ENCODE data around the gene SLC19A2. TPM values are rescaled to one million over a fixed set of nuclear protein-coding genes. Genes with fewer than 3 reads are reported as not detected.

Gene SLC19A2
- total RNA-seq, 1 donor from 2014 or later = 14.1 TPM

GRCh38 chr1:169528215-169529067, 42.7 kb upstream of the SLC19A2 start:
- Histone ChIP-seq H3K27me3 (ENCODE audit: insufficient read depth, low read length) (no peaks in the 10 kb centered on the region), H3K9ac (ENCODE audit: low read length) (no peak overlapping the region), H3K4me2 (ENCODE audit: low read length) (no peak overlapping the region), H3K4me1 (ENCODE audit: insufficient read depth, low read length) (peaks cover 6% of the 10 kb centered on the region), H3K27ac (ENCODE audit: low read depth, low read length) (no peak overlapping the region), H3K4me3 (ENCODE audit: insufficient read depth, low read depth, low read length) (no peak overlapping the region), H2AFZ (ENCODE audit: low read depth, low read length) (no peak overlapping the region), H4K20me1 (ENCODE audit: insufficient read depth, low read length) (no peaks in the 10 kb centered on the region), H3K36me3 (ENCODE audit: insufficient read depth, low read length) (no peaks in the 10 kb centered on the region), H3K9me3 (ENCODE audit: insufficient read depth, low read depth, low read length) (no peaks in the 10 kb centered on the region), H3K79me2 (ENCODE audit: insufficient read depth, low read length) (no peaks in the 10 kb centered on the region)
- Mint-ChIP-seq H3K27ac (ENCODE audit: unreplicated experiment) (no peak overlapping the region), H3K9me3 (ENCODE audit: unreplicated experiment) (peaks cover 2% of the 10 kb centered on the region), H3K4me1 (ENCODE audit: low read depth, unreplicated experiment) (peaks cover 26% of the 10 kb centered on the region), H3K36me3 (ENCODE audit: low read depth, unreplicated experiment) (no peaks in the 10 kb centered on the region), H3K4me3 (ENCODE audit: unreplicated experiment) (no peak overlapping the region), H3K27me3 (ENCODE audit: low read depth, unreplicated experiment) (no peaks in the 10 kb centered on the region)
- DNase-seq (ENCODE audit: low read depth) = no peak
- TF ChIP-seq EZH2 (IDR thresholded peaks at IDR 0.05; ENCODE audit: insufficient read depth, low read length) (no peak), CTCF (IDR thresholded peaks at IDR 0.05; ENCODE audit: insufficient read depth, low read depth, low read length) (no peak)
- no peak for FAIRE-seq

- Histone ChIP-seq H3K27ac (ENCODE audit: low read depth, low read length) (no peak overlapping the region), H3K27me3 (ENCODE audit: insufficient read depth, low read length) (no peaks in the 10 kb centered on the region), H3K79me2 (ENCODE audit: insufficient read depth, low read length) (no peaks in the 10 kb centered on the region), H3K36me3 (ENCODE audit: insufficient read depth, low read length) (no peaks in the 10 kb centered on the region), H2AFZ (ENCODE audit: low read depth, low read length) (no peak overlapping the region), H3K9ac (ENCODE audit: low read length) (no peak overlapping the region), H3K4me2 (ENCODE audit: low read length) (no peak overlapping the region), H3K4me3 (ENCODE audit: insufficient read depth, low read depth, low read length) (no peak overlapping the region), H3K9me3 (ENCODE audit: insufficient read depth, low read depth, low read length) (no peaks in the 10 kb centered on the region), H4K20me1 (ENCODE audit: insufficient read depth, low read length) (no peaks in the 10 kb centered on the region), H3K4me1 (ENCODE audit: insufficient read depth, low read length) (peaks cover 6% of the 10 kb centered on the region)
- no peak overlapping the region for H3K27ac Mint-ChIP-seq (ENCODE audit: unreplicated experiment)
- H3K9me3 Mint-ChIP-seq (ENCODE audit: unreplicated experiment) = peaks cover 2% of the 10 kb centered on the region
- H3K27me3 Mint-ChIP-seq (ENCODE audit: low read depth, unreplicated experiment) = no peaks in the 10 kb centered on the region
- no peaks in the 10 kb centered on the region for H3K36me3 Mint-ChIP-seq (ENCODE audit: low read depth, unreplicated experiment)
- FAIRE-seq (no peak), DNase-seq (ENCODE audit: low read depth) (peak; percentile 12)
- no peak overlapping the region for H3K4me3 Mint-ChIP-seq (ENCODE audit: unreplicated experiment)
- H3K4me1 Mint-ChIP-seq (ENCODE audit: low read depth, unreplicated experiment) = peaks cover 23% of the 10 kb centered on the region
- TF ChIP-seq CTCF (IDR thresholded peaks at IDR 0.05; ENCODE audit: insufficient read depth, low read depth, low read length) = no peak
- no peak for TF ChIP-seq EZH2 (IDR thresholded peaks at IDR 0.05; ENCODE audit: insufficient read depth, low read length)
Measured at GRCh38 chr1:169527451-169528214, 41.9 kb upstream of the SLC19A2 start.

All from astrocyte (in vitro differentiated cells and primary cell).